ENCODE results near the gene SPRR1B.
"Not testable (repeated sequence)": the region's sequence is repeated elsewhere in the genome, so short reads cannot be mapped to it uniquely, and the experiment has no call there.

The SPRR1B gene

DNA sequence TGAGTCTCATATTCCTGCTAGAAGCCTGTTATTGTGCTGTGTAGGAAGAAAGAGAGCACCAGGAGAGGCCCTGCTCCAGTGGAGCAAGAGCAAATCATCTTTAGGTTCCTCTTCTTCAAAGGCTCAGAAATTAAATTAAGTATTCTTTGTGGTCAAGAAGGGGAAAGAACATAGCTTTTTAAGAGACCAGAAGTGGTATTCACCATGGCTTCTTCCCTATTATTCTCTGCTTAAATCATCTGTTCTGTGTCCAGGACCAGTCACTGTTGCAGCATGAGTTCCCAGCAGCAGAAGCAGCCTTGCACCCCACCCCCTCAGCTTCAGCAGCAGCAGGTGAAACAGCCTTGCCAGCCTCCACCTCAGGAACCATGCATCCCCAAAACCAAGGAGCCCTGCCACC, 1.1 kb downstream of the SPRR1B start:
- DNase-seq (ENCODE audit: low read depth, low spot score), result no peak
- H3K4me3 ChIP-seq (ENCODE audit: low read length), result no peak overlapping the region

DNA sequence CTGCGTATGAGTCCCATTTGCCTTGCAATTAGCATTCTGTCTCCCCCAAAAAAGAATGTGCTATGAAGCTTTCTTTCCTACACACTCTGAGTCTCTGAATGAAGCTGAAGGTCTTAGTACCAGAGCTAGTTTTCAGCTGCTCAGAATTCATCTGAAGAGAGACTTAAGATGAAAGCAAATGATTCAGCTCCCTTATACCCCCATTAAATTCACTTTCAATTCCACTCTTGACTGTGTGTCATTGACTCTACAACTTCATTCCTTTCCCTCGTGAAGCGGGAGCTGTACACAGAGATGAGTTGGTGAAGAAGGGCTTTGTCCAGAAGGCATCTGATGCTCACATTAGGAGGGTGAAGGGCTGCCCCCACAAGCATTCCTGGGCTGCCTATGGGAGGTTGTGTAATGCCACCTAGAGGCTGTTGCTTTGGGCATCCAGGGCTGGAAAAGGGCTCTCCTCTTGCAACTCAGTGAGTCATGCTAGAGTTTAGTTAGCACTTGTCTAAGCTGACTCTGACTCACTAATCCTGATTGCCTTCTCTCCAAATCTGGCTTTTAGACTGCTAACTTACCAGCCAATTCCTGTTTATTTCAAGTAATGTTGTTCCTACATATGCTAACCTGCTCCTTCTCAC, 1.8 kb downstream of the SPRR1B start:
- DNase-seq (ENCODE audit: low read depth, low spot score), result no peak
- no peak overlapping the region for H3K4me3 ChIP-seq (ENCODE audit: low read length)

DNA sequence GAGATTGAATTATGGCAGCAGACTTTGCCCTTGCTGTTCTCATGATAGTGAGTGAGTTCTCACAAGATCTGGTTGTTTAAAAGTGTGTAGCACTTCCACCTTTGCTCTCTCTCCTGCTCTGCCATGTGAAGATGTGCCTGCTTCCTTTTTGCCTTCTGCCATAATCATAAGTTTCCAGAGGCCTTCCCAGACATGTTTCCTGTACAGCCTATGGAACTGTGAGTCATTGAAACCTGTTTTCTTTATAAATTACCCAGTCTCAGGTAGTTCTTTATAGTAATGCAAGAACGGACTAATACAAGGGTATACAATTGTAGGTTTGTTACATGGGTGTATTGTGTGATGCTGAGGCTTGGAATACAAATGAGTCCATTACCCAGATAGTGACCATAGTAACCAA, 4.2 kb downstream of the SPRR1B start:
- DNase-seq (ENCODE audit: low read depth, low spot score), result no peak
- H3K4me3 ChIP-seq (ENCODE audit: low read length), result no peak overlapping the region

- H3K4me3 ChIP-seq (ENCODE audit: low read length), result no peak within 1 kb of the TSS
- DNase-seq (ENCODE audit: low read depth, low spot score), result no peak
Observed at GRCh38 chr1:153040950-153041631, 10.1 kb downstream of the SPRR1B start, which contains the start of gene SPRR2D. TSS of gene SPRR2D (minus strand) at chr1:153041120. CDS start at chr1:153040346, 774 bp downstream.

GRCh38 chr1:153049211-153049610, 18.2 kb downstream of the SPRR1B start:
- no peak for DNase-seq (ENCODE audit: low read depth, low spot score)
- no peak overlapping the region for H3K4me3 ChIP-seq (ENCODE audit: low read length)

DNA sequence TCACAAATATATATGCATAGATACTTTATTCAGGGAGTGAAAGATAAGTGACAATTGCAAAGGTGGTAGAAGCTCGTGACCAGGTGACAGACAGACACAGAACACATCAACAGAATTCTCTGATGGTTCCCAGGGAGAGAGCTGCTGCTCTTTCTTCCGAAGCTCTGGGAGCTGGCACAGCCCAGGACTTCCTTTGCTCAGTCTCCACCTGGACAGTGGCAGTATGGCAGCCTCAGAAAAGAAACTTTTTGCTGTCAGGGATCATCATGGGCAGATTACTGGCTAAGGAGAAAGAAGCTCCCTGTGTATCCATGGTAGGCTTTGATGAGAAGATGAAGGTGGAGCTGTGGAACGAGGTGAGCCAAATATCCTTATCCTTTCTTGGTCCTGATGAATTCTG, 25.1 kb downstream of the SPRR1B start:
- not testable (repeated sequence) for DNase-seq (ENCODE audit: low read depth, low spot score); H3K4me3 ChIP-seq (ENCODE audit: low read length)

- H3K4me3 ChIP-seq (ENCODE audit: low read length), result no peak within 1 kb of the TSS
- DNase-seq (ENCODE audit: low read depth, low spot score), result no peak
Observed at GRCh38 chr1:153057375-153057774, 26.4 kb downstream of the SPRR1B start, which contains the start of gene SPRR2A. TSS of gene SPRR2A (minus strand) at chr1:153057512. CDS start at chr1:153056735, 777 bp downstream.

- no peak for DNase-seq (ENCODE audit: low read depth, low spot score)
- no peak overlapping the region for H3K4me3 ChIP-seq (ENCODE audit: low read length)
Observed at GRCh38 chr1:153058154-153058553, 27.2 kb downstream of the SPRR1B start.

- no peak for DNase-seq (ENCODE audit: low read depth, low spot score)
- H3K4me3 ChIP-seq (ENCODE audit: low read length), result no peak overlapping the region
Observed at GRCh38 chr1:153058826-153059784, 28.1 kb downstream of the SPRR1B start.

GRCh38 chr1:153070243-153070642, 39.2 kb downstream of the SPRR1B start:
- DNase-seq (ENCODE audit: low read depth, low spot score), result no peak
- H3K4me3 ChIP-seq (ENCODE audit: low read length), result no peak overlapping the region

- no peak within 1 kb of the TSS for H3K4me3 ChIP-seq (ENCODE audit: low read length)
- DNase-seq (ENCODE audit: low read depth, low spot score), result no peak
Observed at GRCh38 chr1:153071511-153071910, 40.5 kb downstream of the SPRR1B start, which contains the start of gene SPRR2B. TSS of gene SPRR2B (minus strand) at chr1:153071611. CDS start at chr1:153070839, 772 bp downstream.

DNA sequence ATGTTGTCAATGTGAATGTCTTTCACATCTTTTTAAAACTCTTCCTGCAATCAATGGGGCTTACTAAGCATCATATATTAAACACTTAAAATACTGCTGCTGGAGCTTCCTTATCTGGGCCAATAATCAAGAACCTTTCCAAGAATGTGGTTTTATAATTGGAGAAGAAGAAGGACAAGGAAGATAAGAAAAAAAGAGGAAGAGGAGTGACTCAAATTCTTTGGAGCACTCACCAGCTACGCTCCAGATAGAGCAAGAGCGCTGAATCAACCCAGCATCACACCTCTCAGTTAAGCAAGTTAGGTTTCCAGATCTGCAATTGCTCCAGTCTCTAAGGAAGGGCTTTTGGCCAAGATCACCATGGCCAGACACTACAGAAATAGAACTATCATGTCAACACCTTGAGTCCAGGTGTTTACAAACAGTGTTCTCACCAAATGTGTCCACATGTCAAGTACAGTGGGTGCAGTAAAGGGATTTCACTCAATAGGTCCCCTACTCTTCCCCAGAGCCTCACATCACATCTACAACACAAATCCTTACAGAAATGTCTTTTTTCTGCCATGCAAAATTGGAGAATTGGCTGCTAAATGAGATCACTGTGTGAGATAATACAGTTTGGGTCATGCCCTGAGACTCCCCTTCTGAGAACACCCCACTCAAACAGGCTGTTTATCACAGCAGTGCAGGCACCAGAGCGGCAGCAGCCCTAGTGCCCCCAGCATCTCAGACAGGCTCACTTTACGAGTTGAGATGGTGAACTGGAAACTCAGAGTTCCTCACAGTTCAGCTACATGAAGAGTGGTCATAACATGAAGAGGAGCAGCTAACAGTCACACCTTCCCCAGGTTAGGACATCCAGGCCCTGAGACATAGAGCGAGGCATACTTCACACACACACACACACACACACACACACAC, 42.1 kb downstream of the SPRR1B start:
- no peak overlapping the region for H3K4me3 ChIP-seq (ENCODE audit: low read length)
- DNase-seq (ENCODE audit: low read depth, low spot score), result no peak

DNA sequence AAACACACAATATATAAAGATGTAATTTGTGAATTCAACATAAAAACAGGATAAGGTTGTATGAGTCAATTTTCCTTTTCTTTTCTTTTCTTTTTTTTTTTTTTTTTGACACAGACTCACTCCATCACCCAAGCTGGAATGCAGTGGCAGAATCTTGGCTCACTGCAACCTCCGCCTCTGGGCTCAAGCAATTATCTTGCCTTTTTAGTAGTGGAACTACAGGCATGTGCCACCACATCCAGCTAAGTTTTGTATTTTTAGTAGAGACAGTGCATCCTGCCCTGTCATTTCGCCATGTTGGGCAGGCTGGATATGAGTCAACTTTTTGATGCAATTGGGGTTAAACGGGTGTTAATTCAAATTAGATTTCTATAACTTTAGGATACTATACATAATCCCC, 50.7 kb downstream of the SPRR1B start:
- no peak overlapping the region for H3K4me3 ChIP-seq (ENCODE audit: low read length)
- DNase-seq (ENCODE audit: low read depth, low spot score), result no peak

Measured in Jurkat, Clone E6-1 (cell line).